HCT116 (cell line): ENCODE measurements around the gene NOTO. TPM values are rescaled to one million over a fixed set of nuclear protein-coding genes. Genes with fewer than 3 reads are reported as not detected.

Experiments used
- ATAC-seq: fragments of 200-7000 bp; cut with Tn5 transposase; 2 replicates; pipeline ENCODE4 v1.9.1; 2020; ENCODE audit warnings: mild to moderate bottlenecking, moderate library complexity
- BruUV-seq: library from RNA; stranded (reverse); fragments of 400-500 nt; replicated peaks from 2 replicates; lab custom pipeline; 2021; lab: Mats Ljungman, UMichigan
- CTCF ChIA-PET: fragments of 300-600 bp; sonication (Branson Sonifier 250); formaldehyde crosslinking; loops from one replicate; lab custom pipeline; 2021; ENCODE audit warnings: antibody characterized with exemption; lab: Charles Lee
- POLR2A ChIA-PET: fragments of 300-600, 350-600 bp; sonication (Branson Sonifier 250); formaldehyde crosslinking; loops from one replicate; lab custom pipeline; 2021; ENCODE audit warnings: antibody characterized with exemption; lab: Charles Lee
- RAD21 ChIA-PET, 2 experiments: fragments of 300-600 bp; sonication (Branson Sonifier 250); formaldehyde crosslinking; loops; one replicate each; lab custom pipeline; 2023; ENCODE audit warnings: low total read pairs in 2 of 2; ENCODE audit not compliant: uncharacterized antibody in 2 of 2, unreplicated experiment in 2 of 2, low non-redundant PET in 1 of 2; lab: Charles Lee
- DNase-seq: peaks from one replicate; pipeline ENCODE4 v3.0.0-alpha.2; 2010; ENCODE audit warnings: low read depth, low spot score
- H2AFZ ChIP-seq: fragments of 200-600 bp; shearing (Covaris generic), sonication (generic); 2 replicates; pipeline ENCODE4 v1.6.1; 2017; ENCODE audit warnings: low read depth, mixed run types, mixed read lengths, antibody characterized with exemption, low read length; ENCODE audit not compliant: poor library complexity, severe bottlenecking
- H3K27ac ChIP-seq: 2 replicates; pipeline ENCODE4 v1.5.1; 2012; ENCODE audit warnings: low read depth, low read length
- H3K27me3 ChIP-seq: fragments of 200-600 bp; sonication (generic); 2 replicates; pipeline ENCODE4 v1.6.1; 2016; ENCODE audit warnings: mixed run types, low read length, mixed read lengths; ENCODE audit not compliant: insufficient read depth
- H3K36me3 ChIP-seq, 2 experiments: fragments of 200-500 bp in 1 of 2; fragments of 200-600 bp in 1 of 2; sonication (Bioruptor generic) in 1 of 2; sonication (generic) in 1 of 2; 2 replicates each; pipeline versions ENCODE4 v1.5.1 to v1.6.1; 2014 to 2016; ENCODE audit warnings: low read length in 2 of 2, inconsistent platforms in 1 of 2, mixed read lengths in 1 of 2, mixed run types in 1 of 2; ENCODE audit not compliant: insufficient read depth in 2 of 2, control insufficient read depth in 1 of 2
- H3K4me1 ChIP-seq, 2 experiments: fragments of 200-600 bp in 1 of 2; sonication (generic) in 1 of 2; 2 replicates each; pipeline versions ENCODE4 v1.5.1 to v1.6.1; 2012 to 2017; ENCODE audit warnings: low read length in 2 of 2, inconsistent platforms in 1 of 2, mild to moderate bottlenecking in 1 of 2, mixed read lengths in 1 of 2, mixed run types in 1 of 2, moderate library complexity in 1 of 2; ENCODE audit not compliant: insufficient read depth in 2 of 2, control insufficient read depth in 1 of 2
- H3K4me2 ChIP-seq: fragments of 200-600 bp; sonication (generic); 2 replicates; pipeline ENCODE4 v1.6.1; 2017; ENCODE audit warnings: mixed run types, low read length, mixed read lengths
- H3K4me3 ChIP-seq, 2 experiments: fragments of 200-600 bp in 1 of 2; sonication (generic) in 1 of 2; replicated peaks in 1 of 2; 2 replicates each; pipeline ENCODE4 v1.5.1; 2011 to 2016; ENCODE audit warnings: low read length in 2 of 2, control low read depth in 1 of 2, low read depth in 1 of 2, mild to moderate bottlenecking in 1 of 2, mixed read lengths in 1 of 2, mixed run types in 1 of 2
- H3K79me2 ChIP-seq: fragments of 200-600 bp; sonication (generic); 2 replicates; pipeline ENCODE4 v1.6.1; 2017; ENCODE audit warnings: mild to moderate bottlenecking, mixed run types, low read length, moderate library complexity, mixed read lengths; ENCODE audit not compliant: insufficient read depth
- H3K9ac ChIP-seq: fragments of 200-600 bp; sonication (generic); 2 replicates; pipeline ENCODE4 v1.6.1; 2016; ENCODE audit warnings: low read length, mixed read lengths
- H3K9me2 ChIP-seq: fragments of 200-600 bp; sonication (generic), shearing (Covaris generic); 2 replicates; pipeline ENCODE4 v1.6.1; 2017; ENCODE audit warnings: mixed run types, mild to moderate bottlenecking, moderate library complexity; ENCODE audit not compliant: insufficient read depth
- H3K9me3 ChIP-seq, 2 experiments: fragments of 200-500 bp in 1 of 2; fragments of 200-600 bp in 1 of 2; sonication (Bioruptor generic) in 1 of 2; sonication (generic) in 1 of 2; 2 replicates each; pipeline ENCODE4 v1.6.1; 2014 to 2017; ENCODE audit warnings: low read length in 2 of 2, mixed read lengths in 2 of 2, inconsistent platforms in 1 of 2, low read depth in 1 of 2, mild to moderate bottlenecking in 1 of 2, mixed run types in 1 of 2, moderate library complexity in 1 of 2; ENCODE audit not compliant: control insufficient read depth in 1 of 2, insufficient read depth in 1 of 2
- H4K20me1 ChIP-seq: fragments of 200-600 bp; sonication (generic), shearing (Covaris generic); 2 replicates; pipeline ENCODE4 v1.6.1; 2017; ENCODE audit warnings: mixed run types, mild to moderate bottlenecking, moderate library complexity; ENCODE audit not compliant: insufficient read depth
- ATF3 ChIP-seq: IDR thresholded peaks from 2 replicates; pipeline ENCODE4 v1.6.1; 2012
- CEBPB ChIP-seq: IDR thresholded peaks from 2 replicates; pipeline ENCODE4 v1.6.1; 2012; ENCODE audit warnings: low read depth
- CTCF ChIP-seq, 3 experiments: fragments of 200-600 bp in 1 of 3; sonication (generic) in 1 of 3; IDR thresholded peaks in 2 of 3; conservative IDR thresholded peaks in 1 of 3; 2 replicates each; pipeline ENCODE4 v1.5.1; 2012 to 2017; ENCODE audit warnings: low read depth in 2 of 3, low read length in 2 of 3, antibody characterized with exemption in 1 of 3, borderline replicate concordance in 1 of 3, control low read depth in 1 of 3, mild to moderate bottlenecking in 1 of 3, mixed read lengths in 1 of 3, mixed run types in 1 of 3, moderate library complexity in 1 of 3; ENCODE audit not compliant: insufficient read depth in 1 of 3
- ELF1 ChIP-seq: IDR thresholded peaks from 2 replicates; pipeline ENCODE4 v1.6.1; 2012; ENCODE audit warnings: low read depth, borderline replicate concordance
- EZH2 ChIP-seq: fragments of 200-600 bp; sonication (generic); IDR thresholded peaks from 2 replicates; pipeline ENCODE4 v1.6.1; 2017; ENCODE audit warnings: antibody characterized with exemption, mixed run types
- EZH2phosphoT487 ChIP-seq: fragments of 200-600 bp; IDR thresholded peaks from 2 replicates; pipeline ENCODE4 v1.6.1; 2018; ENCODE audit warnings: antibody characterized with exemption, borderline replicate concordance
- FOSL1 ChIP-seq: IDR thresholded peaks from 2 replicates; pipeline ENCODE4 v1.6.1; 2012; ENCODE audit warnings: low read depth
- JUND ChIP-seq: IDR thresholded peaks from 2 replicates; pipeline ENCODE4 v1.6.1; 2012
- POLR2A ChIP-seq: IDR thresholded peaks from 2 replicates; pipeline ENCODE4 v1.7.0; 2011; ENCODE audit warnings: borderline replicate concordance; ENCODE audit not compliant: insufficient read depth, insufficient read length; ENCODE audit errors: extremely low read depth
- POLR2AphosphoS5 ChIP-seq: IDR thresholded peaks from 2 replicates; pipeline ENCODE4 v1.6.1; 2011; ENCODE audit warnings: mild to moderate bottlenecking, low read depth, low read length, moderate library complexity
- RAD21 ChIP-seq: IDR thresholded peaks from 2 replicates; pipeline ENCODE4 v1.6.1; 2012; ENCODE audit warnings: low read depth, mild to moderate bottlenecking
- REST ChIP-seq: IDR thresholded peaks from 2 replicates; pipeline ENCODE4 v1.6.1; 2012; ENCODE audit warnings: low read depth
- SIN3A ChIP-seq: IDR thresholded peaks from 2 replicates; pipeline ENCODE4 v1.6.1; 2012; ENCODE audit warnings: low read depth
- SP1 ChIP-seq: IDR thresholded peaks from 2 replicates; pipeline ENCODE4 v1.6.1; 2012; ENCODE audit warnings: low read depth
- YY1 ChIP-seq: IDR thresholded peaks from 2 replicates; pipeline ENCODE4 v1.6.1; 2011; ENCODE audit warnings: low read length, low read depth, moderate library complexity, mild to moderate bottlenecking; ENCODE audit not compliant: insufficient replicate concordance; ENCODE audit errors: extremely low read depth
- ZFX ChIP-seq: fragments of 450-650 bp; IDR thresholded peaks from 2 replicates; pipeline ENCODE4 v1.6.1; 2017
- ZNF274 ChIP-seq: fragments of 200-500 bp; sonication (Bioruptor generic); IDR thresholded peaks from 2 replicates; pipeline ENCODE4 v1.6.1; 2014; ENCODE audit warnings: mild to moderate bottlenecking, low read depth, low read length, inconsistent platforms
- intact Hi-C: fragments of 100-400 bp; cut with micrococcal nuclease; formaldehyde crosslinking; loops from 2 replicates; pipeline ENCODE4 v1.10.0; 2022
- total RNA-seq: library from RNA; stranded (reverse); gene quantifications from one replicate; pipeline ENCODE4 v1.2.1, GENCODE V29; 2021; ENCODE audit not compliant: unreplicated experiment

The NOTO gene
- total RNA-seq, 1 experiment from 2014 or later, result not detected

GRCh38 chr2:73223821-73224220 is 21.4 kb downstream of the NOTO start:
- H3K36me3 ChIP-seq, result peaks cover 15 to 32% of the 10 kb centered on the region in 2 experiments; a peak in 3 of 4 replicates
- no TSS peak for BruUV-seq
- ChIA-PET POLR2A (interaction anchor here (1.0 kb wide), 1 partner anchor 9 kb away, joined by 5 read pairs; the partner anchor contains the start of gene PRADC1), RAD21 (no interaction called here)
- no peaks in the 10 kb centered on the region for H3K9me2 ChIP-seq
- H3K9me3 ChIP-seq, result no peaks in the 10 kb centered on the region
- ATAC-seq (no peak), DNase-seq (no peak)
- no peak overlapping the region for H3K27ac ChIP-seq
- H3K4me2 ChIP-seq, result no peak overlapping the region
- H3K27me3 ChIP-seq, result no peaks in the 10 kb centered on the region
- H4K20me1 ChIP-seq, result no peaks in the 10 kb centered on the region
- peaks cover 6% of the 10 kb centered on the region; the same call in 1 of the 2 replicates for H3K79me2 ChIP-seq
- TF ChIP-seq RAD21 (no peak), CTCF (IDR thresholded peaks at IDR 0.05 in 2 of 3, conservative IDR thresholded peaks at IDR 0.05 in 1 of 3; ENCODE audit: borderline replicate concordance in 1 of 3, insufficient read depth in 1 of 3, low read depth in 2 of 3, low read length in 2 of 3) (no peak), REST (no peak), POLR2A (no peak), YY1 (no peak), EZH2 (no peak), ATF3 (no peak), ELF1 (no peak), SP1 (no peak), ZNF274 (no peak), EZH2phosphoT487 (no peak), SIN3A (no peak), FOSL1 (no peak), JUND (no peak), ZFX (no peak), POLR2AphosphoS5 (no peak), CEBPB (no peak)
- TF ChIP-seq, all 23 proteins: peak for 0
- no peak overlapping the region for H3K4me3 ChIP-seq
- H3K4me1 ChIP-seq, result no peaks in the 10 kb centered on the region
- no peak overlapping the region for H3K9ac ChIP-seq
- CTCF ChIA-PET, result no interaction called here
- H2AFZ ChIP-seq, result no peak overlapping the region
- intact Hi-C loops, result no loop called here
